HepG2 (cell line): ENCODE results near the gene TBC1D1. TPM values are rescaled to one million over a fixed set of nuclear protein-coding genes. Genes with fewer than 3 reads are reported as not detected.

ENCODE experiments used
- GTF2F1 ChIP-seq: fragments of 150-350 bp; IDR thresholded peaks from 2 replicates; pipeline ENCODE4 v1.6.1; 2014; ENCODE audit warnings: low read length
- HOXA7 ChIP-seq: sonication (generic); formaldehyde crosslinking; IDR thresholded peaks from 2 replicates; pipeline ENCODE4 v1.8.1; 2022; ENCODE audit warnings: mild to moderate bottlenecking, missing genetic modification reagents, moderate library complexity
- KLF12 ChIP-seq: sonication (generic); formaldehyde crosslinking; IDR thresholded peaks from 2 replicates; pipeline ENCODE4 v1.4.0; 2020; ENCODE audit warnings: missing genetic modification reagents, borderline replicate concordance
- KLF6 ChIP-seq: IDR thresholded peaks from 2 replicates; pipeline ENCODE4 v1.8.0; 2016; ENCODE audit warnings: missing biosample characterization, missing genetic modification reagents
- MED1 ChIP-seq: sonication (generic); formaldehyde crosslinking; IDR thresholded peaks from 2 replicates; pipeline ENCODE4 v1.4.0; 2020; ENCODE audit warnings: missing genetic modification reagents
- MEF2D ChIP-seq: sonication (generic); formaldehyde crosslinking; IDR thresholded peaks from 2 replicates; pipeline ENCODE4 v1.5.1; 2020; ENCODE audit warnings: mild to moderate bottlenecking, missing genetic modification reagents
- NFATC3 ChIP-seq: sonication (generic); formaldehyde crosslinking; IDR thresholded peaks from 2 replicates; pipeline ENCODE4 v1.5.1; 2020; ENCODE audit warnings: mild to moderate bottlenecking, missing genetic modification reagents
- NR2F6 ChIP-seq, 2 experiments: IDR thresholded peaks; 2 replicates each; pipeline ENCODE4 v1.6.1; 2016; ENCODE audit warnings: antibody characterized with exemption in 1 of 2, mild to moderate bottlenecking in 1 of 2
- PHF20 ChIP-seq: sonication (generic); formaldehyde crosslinking; IDR thresholded peaks from 2 replicates; pipeline ENCODE4 v1.5.0; 2020; ENCODE audit warnings: mild to moderate bottlenecking, missing genetic modification reagents
- RBAK ChIP-seq: sonication (generic); formaldehyde crosslinking; IDR thresholded peaks from 2 replicates; pipeline ENCODE4 v1.5.1; 2020; ENCODE audit warnings: mild to moderate bottlenecking, missing genetic modification reagents
- RBM39 ChIP-seq: fragments of 200-400 bp; formaldehyde crosslinking; IDR thresholded peaks from one replicate; pipeline ENCODE4 v1.6.1; 2018; ENCODE audit warnings: antibody characterized with exemption, mild to moderate bottlenecking, low read depth, low read length; ENCODE audit not compliant: poor library complexity, severe bottlenecking
- SKI ChIP-seq: fragments of 450-650 bp; IDR thresholded peaks from one replicate; pipeline ENCODE4 v1.6.1; 2018; ENCODE audit warnings: mild to moderate bottlenecking; ENCODE audit not compliant: partially characterized antibody
- ZNF10 ChIP-seq: sonication (generic); formaldehyde crosslinking; IDR thresholded peaks from 2 replicates; pipeline ENCODE4 v1.4.0; 2020; ENCODE audit warnings: mild to moderate bottlenecking, low read depth, missing genetic modification reagents, borderline replicate concordance
- ZNF101 ChIP-seq: sonication (generic); formaldehyde crosslinking; IDR thresholded peaks from 2 replicates; pipeline ENCODE4 v1.4.0; 2020; ENCODE audit warnings: mild to moderate bottlenecking, low read depth, missing genetic modification reagents, borderline replicate concordance
- ZNF282 ChIP-seq: fragments of 450-650 bp; IDR thresholded peaks from 2 replicates; pipeline ENCODE4 v1.6.1; 2018; ENCODE audit not compliant: partially characterized antibody
- ZNF326 ChIP-seq: sonication (generic); formaldehyde crosslinking; IDR thresholded peaks from 2 replicates; pipeline ENCODE4 v1.4.0; 2020; ENCODE audit warnings: missing genetic modification reagents, borderline replicate concordance
- ZNF496 ChIP-seq: sonication (generic); formaldehyde crosslinking; IDR thresholded peaks from 2 replicates; pipeline ENCODE4 v1.8.1; 2023; ENCODE audit warnings: mild to moderate bottlenecking, moderate library complexity, missing genetic modification reagents; ENCODE audit not compliant: insufficient replicate concordance
- ZNF530 ChIP-seq: sonication (generic); formaldehyde crosslinking; IDR thresholded peaks from 2 replicates; pipeline ENCODE4 v1.5.0; 2020; ENCODE audit warnings: low read depth, mild to moderate bottlenecking, missing genetic modification reagents
- ZNF878 ChIP-seq: sonication (generic); formaldehyde crosslinking; IDR thresholded peaks from 2 replicates; pipeline ENCODE4 v1.8.1; 2023; ENCODE audit warnings: mild to moderate bottlenecking, missing genetic modification reagents, moderate library complexity
- polyA plus RNA-seq, 8 experiments: library from polyadenylated mRNA; depleted of rRNA in 3 of 8; stranded (reverse) in 7 of 8; unstranded in 1 of 8; fragments of >200 nt; fragmentation: Illumina TruSeq in 4 of 8; extraction: Trizol in 4 of 8; gene quantifications; 2 replicates each; pipeline versions ENCODE4 v1.2.1 to v1.2.3, GENCODE V29; 2011 to 2016; ENCODE audit warnings: low read depth in 4 of 8, missing spikeins in 1 of 8, mixed read lengths in 1 of 8; ENCODE audit not compliant: insufficient read depth in 1 of 8
- total RNA-seq, 5 experiments: library from RNA; depleted of rRNA; stranded (reverse); fragments of >200 nt; fragmentation: Illumina TruSeq; extraction: Trizol; gene quantifications; 2 replicates each; pipeline ENCODE4 v1.2.3, GENCODE V29; 2016; ENCODE audit warnings: low read depth in 1 of 5
- TF ChIP-seq, protein P1 (sequence below): IDR thresholded peaks from 2 replicates; pipeline ENCODE4 v1.6.1; 2012; ENCODE audit warnings: low read depth, low read length, improper control_type of control experiment
- TF ChIP-seq, protein P2 (sequence below): sonication (generic); formaldehyde crosslinking; IDR thresholded peaks from 2 replicates; pipeline ENCODE4 v1.8.0; 2023; ENCODE audit warnings: mild to moderate bottlenecking, missing genetic modification reagents
- TF ChIP-seq, protein P3 (sequence below): IDR thresholded peaks from 2 replicates; pipeline ENCODE4 v1.4.0; 2020; ENCODE audit warnings: mild to moderate bottlenecking, missing genetic modification reagents
- TF ChIP-seq, protein P4 (sequence below): IDR thresholded peaks from 2 replicates; pipeline ENCODE4 v1.6.1; 2016; ENCODE audit warnings: low read depth, control low read depth
- TF ChIP-seq, protein P5 (sequence below): sonication (generic); formaldehyde crosslinking; IDR thresholded peaks from 2 replicates; pipeline ENCODE4 v1.8.1; 2023; ENCODE audit warnings: missing genetic modification reagents, mild to moderate bottlenecking, borderline replicate concordance

Gene TBC1D1
- total and polyA plus RNA-seq, 2 of the 13 experiments (the other 11 are each of a cell fraction or from before 2014, with no cell fraction given) = 37.3 to 62.8 TPM

DNA sequence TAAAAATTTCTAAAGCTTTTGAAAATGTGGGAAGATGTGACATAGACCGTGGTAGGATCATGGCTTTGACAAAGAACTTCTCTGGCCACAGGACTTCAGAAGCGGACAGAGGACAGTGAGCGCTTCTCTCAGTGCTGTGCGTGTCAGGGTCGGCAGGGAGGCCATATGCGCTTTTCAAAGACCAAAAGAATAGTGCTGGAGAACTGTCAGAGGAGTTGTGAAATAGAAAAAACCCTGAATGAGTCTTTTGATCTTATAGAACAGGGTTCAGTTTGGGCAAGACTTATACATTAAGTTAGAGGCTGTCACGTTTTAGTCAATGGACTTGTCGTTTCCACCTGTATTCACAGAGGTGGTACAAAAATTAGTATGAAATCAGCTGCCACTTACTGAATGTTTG, 146.7 kb downstream of the TBC1D1 start (continued):
- TF ChIP-seq, protein P1, sequence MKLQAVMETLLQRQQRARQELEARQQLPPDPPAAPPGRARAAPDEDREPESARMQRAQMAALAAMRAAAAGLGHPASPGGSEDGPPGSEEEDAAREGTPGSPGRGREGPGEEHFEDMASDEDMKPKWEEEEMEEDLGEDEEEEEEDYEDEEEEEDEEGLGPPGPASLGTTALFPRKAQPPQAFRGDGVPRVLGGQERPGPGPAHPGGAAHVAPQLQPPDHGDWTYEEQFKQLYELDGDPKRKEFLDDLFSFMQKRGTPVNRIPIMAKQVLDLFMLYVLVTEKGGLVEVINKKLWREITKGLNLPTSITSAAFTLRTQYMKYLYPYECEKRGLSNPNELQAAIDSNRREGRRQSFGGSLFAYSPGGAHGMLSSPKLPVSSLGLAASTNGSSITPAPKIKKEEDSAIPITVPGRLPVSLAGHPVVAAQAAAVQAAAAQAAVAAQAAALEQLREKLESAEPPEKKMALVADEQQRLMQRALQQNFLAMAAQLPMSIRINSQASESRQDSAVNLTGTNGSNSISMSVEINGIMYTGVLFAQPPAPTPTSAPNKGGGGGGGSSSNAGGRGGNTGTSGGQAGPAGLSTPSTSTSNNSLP = peak; percentile 25; the same call in 1 of the 2 replicates
- no peak for TF ChIP-seq ZNF282
- TF ChIP-seq KLF6 (CRISPR knock-in tag) = no peak
- TF ChIP-seq MED1 (CRISPR knock-in tag) = no peak
- TF ChIP-seq NFATC3 = no peak
- TF ChIP-seq NR2F6 (IDR thresholded peaks at IDR 0.05) = no peak
- no peak for TF ChIP-seq NR2F6 (CRISPR knock-in tag; IDR thresholded peaks at IDR 0.05)
- no peak for TF ChIP-seq MEF2D
- TF ChIP-seq, protein P2, sequence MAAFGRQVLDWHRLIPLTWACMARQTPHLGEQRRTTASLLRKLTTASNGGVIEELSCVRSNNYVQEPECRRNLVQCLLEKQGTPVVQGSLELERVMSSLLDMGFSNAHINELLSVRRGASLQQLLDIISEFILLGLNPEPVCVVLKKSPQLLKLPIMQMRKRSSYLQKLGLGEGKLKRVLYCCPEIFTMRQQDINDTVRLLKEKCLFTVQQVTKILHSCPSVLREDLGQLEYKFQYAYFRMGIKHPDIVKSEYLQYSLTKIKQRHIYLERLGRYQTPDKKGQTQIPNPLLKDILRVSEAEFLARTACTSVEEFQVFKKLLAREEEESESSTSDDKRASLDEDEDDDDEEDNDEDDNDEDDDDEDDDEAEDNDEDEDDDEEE = no peak
- TF ChIP-seq RBAK = no peak
- TF ChIP-seq RBM39 = no peak
- TF ChIP-seq GTF2F1 = no peak
- TF ChIP-seq ZNF101 (CRISPR knock-in tag) = no peak
- TF ChIP-seq ZNF496 (CRISPR knock-in tag) = no peak
- no peak for TF ChIP-seq ZNF530 (CRISPR knock-in tag)
- TF ChIP-seq ZNF10 (CRISPR knock-in tag) = no peak
- TF ChIP-seq, protein P3, sequence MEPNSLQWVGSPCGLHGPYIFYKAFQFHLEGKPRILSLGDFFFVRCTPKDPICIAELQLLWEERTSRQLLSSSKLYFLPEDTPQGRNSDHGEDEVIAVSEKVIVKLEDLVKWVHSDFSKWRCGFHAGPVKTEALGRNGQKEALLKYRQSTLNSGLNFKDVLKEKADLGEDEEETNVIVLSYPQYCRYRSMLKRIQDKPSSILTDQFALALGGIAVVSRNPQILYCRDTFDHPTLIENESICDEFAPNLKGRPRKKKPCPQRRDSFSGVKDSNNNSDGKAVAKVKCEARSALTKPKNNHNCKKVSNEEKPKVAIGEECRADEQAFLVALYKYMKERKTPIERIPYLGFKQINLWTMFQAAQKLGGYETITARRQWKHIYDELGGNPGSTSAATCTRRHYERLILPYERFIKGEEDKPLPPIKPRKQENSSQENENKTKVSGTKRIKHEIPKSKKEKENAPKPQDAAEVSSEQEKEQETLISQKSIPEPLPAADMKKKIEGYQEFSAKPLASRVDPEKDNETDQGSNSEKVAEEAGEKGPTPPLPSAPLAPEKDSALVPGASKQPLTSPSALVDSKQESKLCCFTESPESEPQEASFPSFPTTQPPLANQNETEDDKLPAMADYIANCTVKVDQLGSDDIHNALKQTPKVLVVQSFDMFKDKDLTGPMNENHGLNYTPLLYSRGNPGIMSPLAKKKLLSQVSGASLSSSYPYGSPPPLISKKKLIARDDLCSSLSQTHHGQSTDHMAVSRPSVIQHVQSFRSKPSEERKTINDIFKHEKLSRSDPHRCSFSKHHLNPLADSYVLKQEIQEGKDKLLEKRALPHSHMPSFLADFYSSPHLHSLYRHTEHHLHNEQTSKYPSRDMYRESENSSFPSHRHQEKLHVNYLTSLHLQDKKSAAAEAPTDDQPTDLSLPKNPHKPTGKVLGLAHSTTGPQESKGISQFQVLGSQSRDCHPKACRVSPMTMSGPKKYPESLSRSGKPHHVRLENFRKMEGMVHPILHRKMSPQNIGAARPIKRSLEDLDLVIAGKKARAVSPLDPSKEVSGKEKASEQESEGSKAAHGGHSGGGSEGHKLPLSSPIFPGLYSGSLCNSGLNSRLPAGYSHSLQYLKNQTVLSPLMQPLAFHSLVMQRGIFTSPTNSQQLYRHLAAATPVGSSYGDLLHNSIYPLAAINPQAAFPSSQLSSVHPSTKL (CRISPR knock-in tag) = peak; percentile 35; the same call in 1 of the 2 replicates
- TF ChIP-seq, protein P4, sequence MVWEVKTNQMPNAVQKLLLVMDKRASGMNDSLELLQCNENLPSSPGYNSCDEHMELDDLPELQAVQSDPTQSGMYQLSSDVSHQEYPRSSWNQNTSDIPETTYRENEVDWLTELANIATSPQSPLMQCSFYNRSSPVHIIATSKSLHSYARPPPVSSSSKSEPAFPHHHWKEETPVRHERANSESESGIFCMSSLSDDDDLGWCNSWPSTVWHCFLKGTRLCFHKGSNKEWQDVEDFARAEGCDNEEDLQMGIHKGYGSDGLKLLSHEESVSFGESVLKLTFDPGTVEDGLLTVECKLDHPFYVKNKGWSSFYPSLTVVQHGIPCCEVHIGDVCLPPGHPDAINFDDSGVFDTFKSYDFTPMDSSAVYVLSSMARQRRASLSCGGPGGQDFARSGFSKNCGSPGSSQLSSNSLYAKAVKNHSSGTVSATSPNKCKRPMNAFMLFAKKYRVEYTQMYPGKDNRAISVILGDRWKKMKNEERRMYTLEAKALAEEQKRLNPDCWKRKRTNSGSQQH (CRISPR knock-in tag) = no peak
- TF ChIP-seq, protein P5, sequence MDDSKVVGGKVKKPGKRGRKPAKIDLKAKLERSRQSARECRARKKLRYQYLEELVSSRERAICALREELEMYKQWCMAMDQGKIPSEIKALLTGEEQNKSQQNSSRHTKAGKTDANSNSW (CRISPR knock-in tag) = no peak
- no peak for TF ChIP-seq KLF12 (CRISPR knock-in tag)
- TF ChIP-seq ZNF326 = no peak
- no peak for TF ChIP-seq HOXA7 (CRISPR knock-in tag)
- no peak for TF ChIP-seq PHF20 (CRISPR knock-in tag)
- peak; percentile 33 for TF ChIP-seq SKI
- no peak for TF ChIP-seq ZNF878 (CRISPR knock-in tag)
